Fibroblast of upper back skin (primary cell): Measurements from ENCODE around the gene CASP1.

Experiments used
- DNase-seq: peaks from one replicate; pipeline ENCODE4 v3.0.0-alpha.2; 2013

The CASP1 gene

DNA sequence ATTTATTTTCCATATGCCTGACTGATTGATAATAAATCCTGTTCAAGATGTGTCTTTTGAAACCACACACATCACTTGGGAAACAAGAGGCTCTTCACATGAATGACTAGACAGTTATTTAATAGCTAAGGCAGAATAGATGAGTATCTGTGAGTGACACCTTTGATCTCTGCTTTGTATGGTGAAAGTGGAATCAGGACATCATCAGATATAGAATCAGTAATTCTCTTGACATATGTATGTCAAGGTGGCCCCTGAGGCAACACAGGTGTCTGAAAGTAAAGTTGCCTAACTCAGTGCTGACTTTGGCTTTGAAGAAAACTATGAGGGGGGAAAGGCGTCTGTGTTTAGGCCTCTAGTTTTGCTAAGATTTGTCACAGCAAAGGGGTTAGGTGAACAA is 55.1 kb downstream of the CASP1 start:
- DNase-seq = no peak
